GM12873 (cell line): Measurements from ENCODE around the gene CARD14.

Source experiments
- TF ChIP-seq, protein P1 (sequence below): IDR thresholded peaks from 2 replicates; pipeline ENCODE4 v1.5.1; 2012; ENCODE audit warnings: low read depth, mild to moderate bottlenecking, moderate library complexity, low read length, control low read depth; ENCODE audit not compliant: insufficient read depth; ENCODE audit errors: missing control alignments

CARD14 gene

DNA sequence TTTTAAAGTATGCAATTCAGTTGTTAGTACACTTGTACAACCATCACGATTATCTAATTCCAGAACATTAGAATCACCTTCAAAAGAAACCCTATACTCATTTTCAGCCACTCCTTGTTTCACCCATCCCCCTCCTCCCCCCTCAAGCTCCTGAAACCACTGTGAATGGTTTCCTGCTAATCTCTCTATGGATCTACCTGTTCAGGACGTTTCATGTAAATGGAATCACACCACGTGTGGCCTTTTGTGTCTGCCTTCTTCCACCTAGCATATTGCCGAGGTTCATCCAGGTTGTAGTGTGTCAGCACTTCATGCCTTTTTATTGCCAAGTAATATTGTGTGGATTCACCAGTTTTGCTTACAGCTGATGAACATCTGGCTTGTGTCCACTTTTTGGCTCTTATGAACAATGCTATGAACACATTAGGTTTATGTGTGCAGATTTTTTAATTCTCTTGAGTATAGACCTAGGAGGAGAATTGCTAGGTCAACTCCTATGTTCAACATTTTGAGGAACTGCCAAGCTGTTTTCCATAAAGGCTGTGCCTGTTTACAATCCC lies 40.7 kb upstream of the CARD14 start:
- TF ChIP-seq, protein P1, sequence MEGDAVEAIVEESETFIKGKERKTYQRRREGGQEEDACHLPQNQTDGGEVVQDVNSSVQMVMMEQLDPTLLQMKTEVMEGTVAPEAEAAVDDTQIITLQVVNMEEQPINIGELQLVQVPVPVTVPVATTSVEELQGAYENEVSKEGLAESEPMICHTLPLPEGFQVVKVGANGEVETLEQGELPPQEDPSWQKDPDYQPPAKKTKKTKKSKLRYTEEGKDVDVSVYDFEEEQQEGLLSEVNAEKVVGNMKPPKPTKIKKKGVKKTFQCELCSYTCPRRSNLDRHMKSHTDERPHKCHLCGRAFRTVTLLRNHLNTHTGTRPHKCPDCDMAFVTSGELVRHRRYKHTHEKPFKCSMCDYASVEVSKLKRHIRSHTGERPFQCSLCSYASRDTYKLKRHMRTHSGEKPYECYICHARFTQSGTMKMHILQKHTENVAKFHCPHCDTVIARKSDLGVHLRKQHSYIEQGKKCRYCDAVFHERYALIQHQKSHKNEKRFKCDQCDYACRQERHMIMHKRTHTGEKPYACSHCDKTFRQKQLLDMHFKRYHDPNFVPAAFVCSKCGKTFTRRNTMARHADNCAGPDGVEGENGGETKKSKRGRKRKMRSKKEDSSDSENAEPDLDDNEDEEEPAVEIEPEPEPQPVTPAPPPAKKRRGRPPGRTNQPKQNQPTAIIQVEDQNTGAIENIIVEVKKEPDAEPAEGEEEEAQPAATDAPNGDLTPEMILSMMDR = no peak

DNA sequence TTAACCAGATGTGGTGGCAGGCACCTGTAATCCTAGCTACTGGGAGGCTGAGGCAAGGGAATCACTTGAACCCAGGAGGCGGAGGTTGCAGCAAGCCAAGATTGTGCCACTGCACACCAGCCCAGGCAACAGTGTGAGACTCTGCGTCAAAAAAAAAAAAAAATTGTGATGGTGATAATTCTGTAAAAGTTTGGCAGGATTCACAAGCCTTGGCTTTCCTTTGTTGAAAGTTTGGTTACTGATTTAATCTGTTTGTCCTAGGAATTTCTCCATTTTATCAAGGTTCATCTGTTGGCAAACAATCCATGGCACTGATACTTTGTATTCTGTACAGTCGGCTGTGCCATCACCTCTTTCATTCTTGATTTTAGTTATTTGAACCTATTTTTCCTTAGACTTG lies 38.8 kb upstream of the CARD14 start:
- TF ChIP-seq, protein P1 = no peak

DNA sequence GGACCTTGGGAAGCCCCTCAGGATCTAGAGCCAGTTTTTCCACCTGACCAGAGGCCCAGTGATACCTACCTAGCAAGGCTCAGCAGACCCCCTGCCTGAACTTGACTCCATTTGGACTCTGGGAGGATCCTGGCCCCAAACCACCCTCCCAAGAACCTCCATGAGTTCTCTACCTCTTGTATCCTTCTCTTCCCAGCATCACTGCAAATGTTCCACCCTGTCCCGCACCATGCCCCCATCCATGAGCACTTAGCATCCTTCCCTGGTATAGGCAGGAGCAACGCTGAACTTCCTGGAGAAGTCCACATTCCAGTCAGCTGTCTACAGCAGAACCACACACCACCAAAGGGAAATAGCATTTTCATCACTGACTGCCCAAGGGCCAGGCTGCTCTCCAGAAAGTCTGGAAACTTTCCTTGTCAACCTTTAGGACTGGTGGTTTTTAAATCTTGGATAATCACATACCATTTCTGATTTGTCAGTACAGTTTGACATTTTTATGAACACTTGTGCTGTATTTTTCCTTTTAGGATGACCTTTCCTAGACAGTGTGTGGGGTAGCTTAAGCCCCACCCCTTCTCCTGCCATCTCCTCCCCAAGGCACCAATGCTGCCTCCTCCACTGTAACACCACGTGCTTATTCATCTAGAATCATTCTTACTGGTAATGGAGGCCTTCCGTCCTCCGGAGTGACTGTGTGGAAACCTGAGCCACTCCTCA lies 36.8 kb upstream of the CARD14 start:
- TF ChIP-seq, protein P1 = no peak

DNA sequence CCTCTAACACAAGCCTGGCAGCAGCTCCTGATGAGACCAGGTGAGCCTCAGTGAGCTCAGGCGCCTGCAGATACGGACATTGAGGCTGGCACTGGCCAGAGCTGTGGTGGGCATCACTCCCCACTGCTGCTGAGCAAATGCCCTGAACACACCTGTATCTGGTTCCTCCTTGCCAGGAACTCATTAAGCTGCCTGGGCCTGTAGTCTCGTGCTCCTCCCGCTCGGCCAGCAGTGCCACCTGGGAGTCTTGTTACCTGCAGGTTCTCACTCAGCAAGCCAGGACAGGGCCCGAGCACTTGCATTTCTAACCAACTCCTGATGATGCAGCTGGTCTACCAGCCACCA lies 36.2 kb upstream of the CARD14 start:
- TF ChIP-seq, protein P1 = no peak

DNA sequence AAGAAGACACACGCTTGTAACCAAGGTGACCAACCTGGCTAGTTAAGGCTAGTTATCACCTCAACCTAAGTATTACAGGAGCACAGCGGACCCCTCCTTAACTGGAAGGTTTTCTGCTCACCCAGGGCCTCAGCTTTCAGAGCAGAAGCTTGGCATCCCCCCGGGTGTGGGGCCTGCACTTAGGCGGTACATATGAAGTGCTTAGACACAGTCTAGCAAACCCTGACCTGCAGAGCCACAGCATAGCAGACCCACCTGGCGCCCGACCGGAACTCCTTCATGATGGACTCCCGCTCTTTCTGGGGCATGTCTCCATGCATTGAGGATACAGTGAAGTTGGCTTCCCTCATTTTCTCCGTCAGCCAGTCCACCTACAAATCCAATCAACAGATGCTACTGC lies 32.7 kb upstream of the CARD14 start:
- TF ChIP-seq, protein P1 = no peak

DNA sequence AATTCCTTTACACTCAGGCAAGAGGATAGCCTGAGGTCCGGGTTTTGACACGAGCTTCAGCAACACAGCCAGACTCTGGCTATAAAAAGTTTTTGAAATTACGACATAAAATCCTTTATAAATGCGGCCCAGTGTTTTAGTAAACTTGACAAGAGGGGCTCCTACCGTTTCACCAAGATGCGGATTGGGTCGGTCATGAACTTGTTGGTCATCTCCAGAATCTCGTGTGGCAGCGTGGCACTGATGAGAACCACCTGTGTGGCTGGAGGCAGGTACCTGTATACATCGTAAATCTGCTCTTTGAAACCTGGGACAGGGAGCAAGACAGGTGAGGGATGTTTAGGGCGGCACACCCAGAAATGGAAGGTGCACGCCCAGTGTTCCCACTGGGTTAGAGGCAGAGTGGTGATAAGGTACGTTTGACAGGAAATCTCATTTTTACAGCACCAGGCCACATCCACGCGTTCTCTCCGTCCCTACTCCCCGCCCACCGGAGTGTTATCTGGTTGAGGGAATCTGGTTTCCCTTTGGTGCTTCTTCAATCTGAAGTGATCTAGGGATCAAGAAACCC lies 30.9 kb upstream of the CARD14 start:
- TF ChIP-seq, protein P1 = no peak

DNA sequence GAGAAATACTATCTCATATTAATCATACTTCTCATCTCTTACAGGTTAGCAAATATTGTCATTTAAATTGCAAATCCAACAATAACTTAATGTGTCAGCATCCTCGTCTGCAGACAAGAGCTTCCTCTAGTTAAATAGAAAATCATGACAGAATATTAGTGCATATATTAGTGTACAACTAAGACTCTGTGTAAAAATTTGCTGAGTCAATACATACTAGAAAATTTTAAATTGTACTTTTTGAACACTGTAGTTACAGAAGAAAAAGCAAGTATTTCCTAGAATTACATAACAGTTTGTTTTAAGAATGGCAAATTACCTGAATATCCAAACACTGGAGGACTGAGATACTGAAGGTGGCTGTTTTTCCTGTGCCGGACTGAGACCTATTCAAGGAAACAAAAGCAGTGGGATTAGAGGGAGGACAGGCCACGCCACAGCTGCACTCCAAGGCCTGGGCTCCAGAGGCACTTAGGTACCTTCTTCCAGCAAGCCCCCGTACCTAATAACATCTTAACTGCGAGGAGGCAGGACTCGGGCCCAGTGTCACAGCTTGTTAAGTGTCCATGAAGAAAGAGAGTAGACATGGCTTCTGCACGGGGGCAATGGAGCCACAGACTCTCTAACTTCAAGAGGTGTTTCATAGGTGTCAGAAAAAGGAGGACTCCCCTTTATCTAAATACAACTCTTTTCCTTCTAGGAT lies 28.2 kb upstream of the CARD14 start:
- TF ChIP-seq, protein P1 = no peak
